HepG2 (cell line): Measurements from ENCODE around the gene ARL6. TPM values are rescaled to one million over a fixed set of nuclear protein-coding genes. Genes with fewer than 3 reads are reported as not detected.

ENCODE experiments used
- CBX1 ChIP-seq: IDR thresholded peaks from one replicate; pipeline ENCODE4 v1.6.1; 2016; ENCODE audit warnings: antibody characterized with exemption, low read depth
- CTCF ChIP-seq: sonication (generic); formaldehyde crosslinking; IDR thresholded peaks from 2 replicates; pipeline ENCODE4 v1.5.0; 2020; ENCODE audit warnings: mild to moderate bottlenecking, missing genetic modification reagents, moderate library complexity
- DPF2 ChIP-seq: sonication (generic); formaldehyde crosslinking; IDR thresholded peaks from 2 replicates; pipeline ENCODE4 v1.4.0; 2020; ENCODE audit warnings: mild to moderate bottlenecking, low read depth, missing genetic modification reagents, borderline replicate concordance
- GLMP ChIP-seq: sonication (generic); formaldehyde crosslinking; IDR thresholded peaks from 2 replicates; pipeline ENCODE4 v1.9.0; 2021; ENCODE audit warnings: missing genetic modification reagents, mild to moderate bottlenecking, borderline replicate concordance
- MIXL1 ChIP-seq: IDR thresholded peaks from 2 replicates; pipeline ENCODE4 v1.6.1; 2016
- NR1H2 ChIP-seq: sonication (generic); formaldehyde crosslinking; IDR thresholded peaks from 2 replicates; pipeline ENCODE4 v1.8.1; 2022; ENCODE audit warnings: low read depth, missing genetic modification reagents, borderline replicate concordance
- TCF12 ChIP-seq, 2 experiments: fragments of 450-650 bp in 1 of 2; sonication (generic) in 1 of 2; formaldehyde crosslinking in 1 of 2; IDR thresholded peaks; 2 replicates each; pipeline versions ENCODE4 v1.6.1 to v1.8.0; 2017 to 2022; ENCODE audit warnings: antibody characterized with exemption in 1 of 2, mild to moderate bottlenecking in 1 of 2, missing genetic modification reagents in 1 of 2, moderate library complexity in 1 of 2
- ZFX ChIP-seq: sonication (generic); formaldehyde crosslinking; IDR thresholded peaks from 2 replicates; pipeline ENCODE4 v1.4.0; 2020; ENCODE audit warnings: mild to moderate bottlenecking, low read depth, missing genetic modification reagents, moderate library complexity
- ZNF142 ChIP-seq: sonication (generic); formaldehyde crosslinking; IDR thresholded peaks from 2 replicates; pipeline ENCODE4 v1.4.0; 2020; ENCODE audit warnings: missing genetic modification reagents
- ZNF34 ChIP-seq: sonication (generic); formaldehyde crosslinking; IDR thresholded peaks from 2 replicates; pipeline ENCODE4 v1.4.0; 2020; ENCODE audit warnings: mild to moderate bottlenecking, missing genetic modification reagents, borderline replicate concordance
- ZNF557 ChIP-seq: sonication (generic); formaldehyde crosslinking; IDR thresholded peaks from 2 replicates; pipeline ENCODE4 v1.4.0; 2020; ENCODE audit warnings: missing genetic modification reagents
- ZNF788 ChIP-seq: sonication (generic); formaldehyde crosslinking; IDR thresholded peaks from 2 replicates; pipeline ENCODE4 v1.5.0; 2020; ENCODE audit warnings: mild to moderate bottlenecking, missing genetic modification reagents, borderline replicate concordance
- polyA plus RNA-seq, 8 experiments: library from polyadenylated mRNA; depleted of rRNA in 3 of 8; stranded (reverse) in 7 of 8; unstranded in 1 of 8; fragments of >200 nt; fragmentation: Illumina TruSeq in 4 of 8; extraction: Trizol in 4 of 8; gene quantifications; 2 replicates each; pipeline versions ENCODE4 v1.2.1 to v1.2.3, GENCODE V29; 2011 to 2016; ENCODE audit warnings: low read depth in 4 of 8, missing spikeins in 1 of 8, mixed read lengths in 1 of 8; ENCODE audit not compliant: insufficient read depth in 1 of 8
- total RNA-seq, 5 experiments: library from RNA; depleted of rRNA; stranded (reverse); fragments of >200 nt; fragmentation: Illumina TruSeq; extraction: Trizol; gene quantifications; 2 replicates each; pipeline ENCODE4 v1.2.3, GENCODE V29; 2016; ENCODE audit warnings: low read depth in 1 of 5
- TF ChIP-seq, protein P1 (sequence below): sonication (generic); formaldehyde crosslinking; IDR thresholded peaks from 2 replicates; pipeline ENCODE4 v1.4.0; 2020; ENCODE audit warnings: mild to moderate bottlenecking, missing genetic modification reagents
- TF ChIP-seq, protein P2 (sequence below): sonication (generic); formaldehyde crosslinking; conservative IDR thresholded peaks from 2 replicates; pipeline ENCODE4 v1.4.0; 2020; ENCODE audit warnings: missing genetic modification reagents
- TF ChIP-seq, protein P3 (sequence below), 2 experiments: sonication (generic) in 1 of 2; formaldehyde crosslinking in 1 of 2; IDR thresholded peaks; 2 replicates each; pipeline versions ENCODE4 v1.4.0 to v1.6.1; 2018 to 2020; ENCODE audit warnings: missing genetic modification reagents in 2 of 2, borderline replicate concordance in 1 of 2, low read depth in 1 of 2, mild to moderate bottlenecking in 1 of 2, missing biosample characterization in 1 of 2

The ARL6 gene
- total and polyA plus RNA-seq, 2 of the 13 experiments (the other 11 are each of a cell fraction or from before 2014, with no cell fraction given): 1.3 to 3.7 TPM

DNA sequence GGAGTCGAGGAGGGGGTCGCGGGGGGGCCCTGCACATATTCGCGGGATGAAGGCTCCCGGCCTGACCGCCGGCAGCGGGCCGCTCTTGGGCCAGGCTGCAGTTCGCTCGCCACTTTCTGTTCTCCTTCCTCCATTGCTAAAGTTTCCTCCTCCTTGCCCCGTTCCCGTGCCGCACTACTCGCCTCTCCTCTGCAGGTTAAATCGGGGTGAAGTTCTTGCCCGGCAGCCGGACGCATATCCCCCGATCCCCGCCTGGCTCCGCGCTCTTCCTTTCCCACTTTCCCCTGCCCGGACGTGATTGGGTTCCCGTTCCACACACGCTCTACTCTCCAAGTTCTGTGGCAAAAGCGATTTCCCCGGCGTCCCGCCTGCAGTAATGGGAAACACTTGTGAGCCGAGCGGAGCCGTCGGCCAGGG, 57.8 kb downstream of the ARL6 start (continued):
- TF ChIP-seq, protein P1, sequence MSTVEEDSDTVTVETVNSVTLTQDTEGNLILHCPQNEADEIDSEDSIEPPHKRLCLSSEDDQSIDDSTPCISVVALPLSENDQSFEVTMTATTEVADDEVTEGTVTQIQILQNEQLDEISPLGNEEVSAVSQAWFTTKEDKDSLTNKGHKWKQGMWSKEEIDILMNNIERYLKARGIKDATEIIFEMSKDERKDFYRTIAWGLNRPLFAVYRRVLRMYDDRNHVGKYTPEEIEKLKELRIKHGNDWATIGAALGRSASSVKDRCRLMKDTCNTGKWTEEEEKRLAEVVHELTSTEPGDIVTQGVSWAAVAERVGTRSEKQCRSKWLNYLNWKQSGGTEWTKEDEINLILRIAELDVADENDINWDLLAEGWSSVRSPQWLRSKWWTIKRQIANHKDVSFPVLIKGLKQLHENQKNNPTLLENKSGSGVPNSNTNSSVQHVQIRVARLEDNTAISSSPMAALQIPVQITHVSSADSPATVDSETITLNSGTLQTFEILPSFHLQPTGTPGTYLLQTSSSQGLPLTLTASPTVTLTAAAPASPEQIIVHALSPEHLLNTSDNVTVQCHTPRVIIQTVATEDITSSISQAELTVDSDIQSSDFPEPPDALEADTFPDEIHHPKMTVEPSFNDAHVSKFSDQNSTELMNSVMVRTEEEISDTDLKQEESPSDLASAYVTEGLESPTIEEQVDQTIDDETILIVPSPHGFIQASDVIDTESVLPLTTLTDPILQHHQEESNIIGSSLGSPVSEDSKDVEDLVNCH (CRISPR knock-in tag): no peak
- TF ChIP-seq DPF2 (CRISPR knock-in tag): no peak
- TF ChIP-seq, protein P2, sequence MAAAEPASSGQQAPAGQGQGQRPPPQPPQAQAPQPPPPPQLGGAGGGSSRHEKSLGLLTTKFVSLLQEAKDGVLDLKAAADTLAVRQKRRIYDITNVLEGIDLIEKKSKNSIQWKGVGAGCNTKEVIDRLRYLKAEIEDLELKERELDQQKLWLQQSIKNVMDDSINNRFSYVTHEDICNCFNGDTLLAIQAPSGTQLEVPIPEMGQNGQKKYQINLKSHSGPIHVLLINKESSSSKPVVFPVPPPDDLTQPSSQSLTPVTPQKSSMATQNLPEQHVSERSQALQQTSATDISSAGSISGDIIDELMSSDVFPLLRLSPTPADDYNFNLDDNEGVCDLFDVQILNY (CRISPR knock-in tag): no peak
- TF ChIP-seq ZNF788 (CRISPR knock-in tag): peak; percentile 63
- no peak for TF ChIP-seq ZNF557 (CRISPR knock-in tag)
- peak; percentile 45; the same call in 1 of the 2 replicates for TF ChIP-seq ZFX
- no peak for TF ChIP-seq CBX1
- no peak for TF ChIP-seq ZNF142 (CRISPR knock-in tag)
- no peak for TF ChIP-seq TCF12 (IDR thresholded peaks at IDR 0.05)
- no peak for TF ChIP-seq TCF12 (CRISPR knock-in tag; IDR thresholded peaks at IDR 0.05)
- no peak for TF ChIP-seq GLMP (CRISPR knock-in tag)
- TF ChIP-seq, protein P3, sequence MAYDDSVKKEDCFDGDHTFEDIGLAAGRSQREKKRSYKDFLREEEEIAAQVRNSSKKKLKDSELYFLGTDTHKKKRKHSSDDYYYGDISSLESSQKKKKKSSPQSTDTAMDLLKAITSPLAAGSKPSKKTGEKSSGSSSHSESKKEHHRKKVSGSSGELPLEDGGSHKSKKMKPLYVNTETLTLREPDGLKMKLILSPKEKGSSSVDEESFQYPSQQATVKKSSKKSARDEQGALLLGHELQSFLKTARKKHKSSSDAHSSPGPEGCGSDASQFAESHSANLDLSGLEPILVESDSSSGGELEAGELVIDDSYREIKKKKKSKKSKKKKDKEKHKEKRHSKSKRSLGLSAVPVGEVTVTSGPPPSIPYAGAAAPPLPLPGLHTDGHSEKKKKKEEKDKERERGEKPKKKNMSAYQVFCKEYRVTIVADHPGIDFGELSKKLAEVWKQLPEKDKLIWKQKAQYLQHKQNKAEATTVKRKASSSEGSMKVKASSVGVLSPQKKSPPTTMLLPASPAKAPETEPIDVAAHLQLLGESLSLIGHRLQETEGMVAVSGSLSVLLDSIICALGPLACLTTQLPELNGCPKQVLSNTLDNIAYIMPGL (CRISPR knock-in tag; IDR thresholded peaks at IDR 0.05; ENCODE audit: borderline replicate concordance in 1 of 2, low read depth in 1 of 2): peak; percentile 9 to 58; a peak in 3 of 4 replicates
- no peak for TF ChIP-seq NR1H2 (CRISPR knock-in tag)
- TF ChIP-seq CTCF (CRISPR knock-in tag): no peak
- TF ChIP-seq ZNF34 (CRISPR knock-in tag): no peak
- TF ChIP-seq MIXL1 (CRISPR knock-in tag): no peak
